Endothelial cell of umbilical vein (primary cell): Measurements from ENCODE around the gene MPP4.

Experiments
- CTCF ChIP-seq, 2 donors: IDR thresholded peaks; 1 replicate in 1 of 2; 2 replicates in 1 of 2; pipeline ENCODE4 v1.5.1; 2011; ENCODE audit warnings: low read length in 2 of 2, mild to moderate bottlenecking in 2 of 2, moderate library complexity in 2 of 2, control low read depth in 1 of 2, inconsistent platforms in 1 of 2, low read depth in 1 of 2; ENCODE audit not compliant: insufficient read depth in 1 of 2; ENCODE audit errors: extremely low read depth in 1 of 2
- MAX ChIP-seq: IDR thresholded peaks from 2 replicates; pipeline ENCODE4 v1.6.1; 2011; ENCODE audit not compliant: insufficient read depth, insufficient read length

GRCh38 chr2:201654616-201655384 is 43.6 kb downstream of the MPP4 start:
- TF ChIP-seq CTCF (IDR thresholded peaks at IDR 0.05; ENCODE audit: extremely low read depth in 1 of 2, insufficient read depth in 1 of 2, low read depth in 1 of 2, low read length in 2 of 2) = no peak
- TF ChIP-seq MAX = no peak
